Measurements from ENCODE around the gene PLA2G2F.

PLA2G2F gene

DNA sequence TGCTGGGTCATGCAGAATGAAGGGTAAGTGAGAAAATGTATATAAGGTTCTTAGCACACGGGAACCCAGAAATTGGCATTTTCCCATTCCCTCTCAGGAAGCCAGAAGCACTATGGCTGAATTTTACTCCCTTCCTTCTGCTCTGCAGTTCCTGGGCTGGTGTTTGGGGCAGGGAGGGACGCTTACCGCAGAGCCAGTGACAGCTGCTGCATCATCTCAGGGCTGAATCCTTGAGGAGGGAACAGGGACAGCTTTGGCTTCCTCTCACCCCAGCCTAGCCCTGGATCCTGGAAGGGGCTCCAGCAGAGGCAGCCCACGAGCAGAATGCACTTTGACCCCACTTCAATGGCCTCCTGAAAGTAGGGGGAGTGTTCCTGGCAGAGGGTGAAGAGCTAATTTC, 31.8 kb upstream of the PLA2G2F start:
- no peak overlapping the region for H3K4me3 ChIP-seq (replicated peaks; ENCODE audit: insufficient read depth, low read length)
- TF ChIP-seq, protein P1, sequence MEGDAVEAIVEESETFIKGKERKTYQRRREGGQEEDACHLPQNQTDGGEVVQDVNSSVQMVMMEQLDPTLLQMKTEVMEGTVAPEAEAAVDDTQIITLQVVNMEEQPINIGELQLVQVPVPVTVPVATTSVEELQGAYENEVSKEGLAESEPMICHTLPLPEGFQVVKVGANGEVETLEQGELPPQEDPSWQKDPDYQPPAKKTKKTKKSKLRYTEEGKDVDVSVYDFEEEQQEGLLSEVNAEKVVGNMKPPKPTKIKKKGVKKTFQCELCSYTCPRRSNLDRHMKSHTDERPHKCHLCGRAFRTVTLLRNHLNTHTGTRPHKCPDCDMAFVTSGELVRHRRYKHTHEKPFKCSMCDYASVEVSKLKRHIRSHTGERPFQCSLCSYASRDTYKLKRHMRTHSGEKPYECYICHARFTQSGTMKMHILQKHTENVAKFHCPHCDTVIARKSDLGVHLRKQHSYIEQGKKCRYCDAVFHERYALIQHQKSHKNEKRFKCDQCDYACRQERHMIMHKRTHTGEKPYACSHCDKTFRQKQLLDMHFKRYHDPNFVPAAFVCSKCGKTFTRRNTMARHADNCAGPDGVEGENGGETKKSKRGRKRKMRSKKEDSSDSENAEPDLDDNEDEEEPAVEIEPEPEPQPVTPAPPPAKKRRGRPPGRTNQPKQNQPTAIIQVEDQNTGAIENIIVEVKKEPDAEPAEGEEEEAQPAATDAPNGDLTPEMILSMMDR (IDR thresholded peaks at IDR 0.05; ENCODE audit: insufficient read depth, low read length) = no peak
- TF ChIP-seq, protein P2, sequence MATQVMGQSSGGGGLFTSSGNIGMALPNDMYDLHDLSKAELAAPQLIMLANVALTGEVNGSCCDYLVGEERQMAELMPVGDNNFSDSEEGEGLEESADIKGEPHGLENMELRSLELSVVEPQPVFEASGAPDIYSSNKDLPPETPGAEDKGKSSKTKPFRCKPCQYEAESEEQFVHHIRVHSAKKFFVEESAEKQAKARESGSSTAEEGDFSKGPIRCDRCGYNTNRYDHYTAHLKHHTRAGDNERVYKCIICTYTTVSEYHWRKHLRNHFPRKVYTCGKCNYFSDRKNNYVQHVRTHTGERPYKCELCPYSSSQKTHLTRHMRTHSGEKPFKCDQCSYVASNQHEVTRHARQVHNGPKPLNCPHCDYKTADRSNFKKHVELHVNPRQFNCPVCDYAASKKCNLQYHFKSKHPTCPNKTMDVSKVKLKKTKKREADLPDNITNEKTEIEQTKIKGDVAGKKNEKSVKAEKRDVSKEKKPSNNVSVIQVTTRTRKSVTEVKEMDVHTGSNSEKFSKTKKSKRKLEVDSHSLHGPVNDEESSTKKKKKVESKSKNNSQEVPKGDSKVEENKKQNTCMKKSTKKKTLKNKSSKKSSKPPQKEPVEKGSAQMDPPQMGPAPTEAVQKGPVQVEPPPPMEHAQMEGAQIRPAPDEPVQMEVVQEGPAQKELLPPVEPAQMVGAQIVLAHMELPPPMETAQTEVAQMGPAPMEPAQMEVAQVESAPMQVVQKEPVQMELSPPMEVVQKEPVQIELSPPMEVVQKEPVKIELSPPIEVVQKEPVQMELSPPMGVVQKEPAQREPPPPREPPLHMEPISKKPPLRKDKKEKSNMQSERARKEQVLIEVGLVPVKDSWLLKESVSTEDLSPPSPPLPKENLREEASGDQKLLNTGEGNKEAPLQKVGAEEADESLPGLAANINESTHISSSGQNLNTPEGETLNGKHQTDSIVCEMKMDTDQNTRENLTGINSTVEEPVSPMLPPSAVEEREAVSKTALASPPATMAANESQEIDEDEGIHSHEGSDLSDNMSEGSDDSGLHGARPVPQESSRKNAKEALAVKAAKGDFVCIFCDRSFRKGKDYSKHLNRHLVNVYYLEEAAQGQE (IDR thresholded peaks at IDR 0.05; ENCODE audit: insufficient replicate concordance, low read depth) = no peak
- TF ChIP-seq POLR2AphosphoS5 (IDR thresholded peaks at IDR 0.05; ENCODE audit: low read depth) (no peak), GABPA (IDR thresholded peaks at IDR 0.05; ENCODE audit: low read depth) (no peak), SPI1 (IDR thresholded peaks at IDR 0.05; ENCODE audit: borderline replicate concordance, low read depth) (no peak)
- no peaks in the 10 kb centered on the region for H3K27me3 ChIP-seq (ENCODE audit: insufficient read depth, poor library complexity, severe bottlenecking)
- H3K27ac ChIP-seq (replicated peaks) = no peak overlapping the region
- no peak for DNase-seq (ENCODE audit: low read depth in 1 of 2, low spot score in 1 of 2)

DNA sequence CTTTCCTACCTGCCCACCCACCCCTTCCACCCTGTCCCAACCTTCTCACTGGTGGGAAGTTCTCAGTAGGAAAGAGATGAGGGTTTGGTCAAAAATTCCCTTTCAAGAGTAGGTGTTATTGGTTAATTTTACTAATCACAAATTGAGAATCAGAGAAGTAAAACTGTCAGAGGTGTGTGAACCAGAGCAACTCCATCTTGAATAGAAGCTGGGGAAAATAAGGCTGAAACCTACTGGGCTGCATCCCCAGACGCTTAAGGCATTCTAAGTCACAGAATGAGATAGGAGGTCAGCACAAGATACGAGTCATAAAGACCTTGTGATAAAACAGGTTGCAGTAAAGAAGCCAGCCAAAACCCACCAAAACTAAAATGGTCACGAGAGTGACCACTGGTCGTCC, 31.3 kb upstream of the PLA2G2F start:
- H3K27ac ChIP-seq (replicated peaks) = no peak overlapping the region
- no peak for TF ChIP-seq SPI1 (IDR thresholded peaks at IDR 0.05; ENCODE audit: borderline replicate concordance, low read depth)
- TF ChIP-seq, protein P1 (IDR thresholded peaks at IDR 0.05; ENCODE audit: insufficient read depth, low read length) = no peak
- no peak for TF ChIP-seq GABPA (IDR thresholded peaks at IDR 0.05; ENCODE audit: low read depth)
- no peak for DNase-seq (ENCODE audit: low read depth in 1 of 2, low spot score in 1 of 2)
- H3K4me3 ChIP-seq (replicated peaks; ENCODE audit: insufficient read depth, low read length) = no peak overlapping the region
- no peaks in the 10 kb centered on the region for H3K27me3 ChIP-seq (ENCODE audit: insufficient read depth, poor library complexity, severe bottlenecking)

DNA sequence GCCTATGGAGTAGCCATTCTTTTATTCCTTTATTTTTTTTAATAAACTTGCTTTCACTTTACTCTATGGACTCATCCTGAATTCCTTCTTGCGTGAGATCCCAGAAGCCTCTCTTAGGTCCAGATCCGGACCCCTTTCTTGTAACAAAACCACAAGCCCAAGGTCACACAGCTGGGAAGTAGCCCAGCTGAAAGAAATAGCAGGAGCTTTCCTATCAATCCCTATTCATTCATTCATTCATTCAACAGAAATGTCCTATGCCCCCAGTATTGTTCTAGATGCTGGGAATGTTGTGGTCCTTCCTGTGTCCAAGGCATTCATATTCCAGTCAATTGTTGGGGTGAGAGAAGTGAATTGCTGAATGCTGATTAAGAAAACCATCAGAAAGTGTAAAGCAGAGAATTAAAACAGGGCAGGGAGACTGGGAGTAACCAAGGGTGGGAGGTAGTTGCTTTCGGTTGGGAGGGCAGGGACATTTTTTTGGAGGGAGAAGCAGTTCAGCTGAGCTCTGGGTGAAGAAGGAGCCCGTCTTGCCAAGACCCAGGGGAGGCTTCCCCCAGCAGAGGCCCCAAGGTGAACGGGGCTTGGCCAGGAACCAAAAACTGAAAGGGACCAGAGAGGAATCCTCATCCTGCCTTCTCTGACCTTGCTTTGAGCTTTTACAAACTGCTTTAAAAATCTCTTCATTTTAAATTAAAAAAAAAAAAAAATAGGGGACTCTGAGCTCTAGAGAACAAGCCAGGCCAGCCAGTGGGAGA, 30.6 kb upstream of the PLA2G2F start:
- no peak for TF ChIP-seq GABPA (IDR thresholded peaks at IDR 0.05; ENCODE audit: low read depth)
- no peak overlapping the region for H3K4me3 ChIP-seq (replicated peaks; ENCODE audit: insufficient read depth, low read length)
- no peak for DNase-seq (ENCODE audit: low read depth in 1 of 2, low spot score in 1 of 2)

DNA sequence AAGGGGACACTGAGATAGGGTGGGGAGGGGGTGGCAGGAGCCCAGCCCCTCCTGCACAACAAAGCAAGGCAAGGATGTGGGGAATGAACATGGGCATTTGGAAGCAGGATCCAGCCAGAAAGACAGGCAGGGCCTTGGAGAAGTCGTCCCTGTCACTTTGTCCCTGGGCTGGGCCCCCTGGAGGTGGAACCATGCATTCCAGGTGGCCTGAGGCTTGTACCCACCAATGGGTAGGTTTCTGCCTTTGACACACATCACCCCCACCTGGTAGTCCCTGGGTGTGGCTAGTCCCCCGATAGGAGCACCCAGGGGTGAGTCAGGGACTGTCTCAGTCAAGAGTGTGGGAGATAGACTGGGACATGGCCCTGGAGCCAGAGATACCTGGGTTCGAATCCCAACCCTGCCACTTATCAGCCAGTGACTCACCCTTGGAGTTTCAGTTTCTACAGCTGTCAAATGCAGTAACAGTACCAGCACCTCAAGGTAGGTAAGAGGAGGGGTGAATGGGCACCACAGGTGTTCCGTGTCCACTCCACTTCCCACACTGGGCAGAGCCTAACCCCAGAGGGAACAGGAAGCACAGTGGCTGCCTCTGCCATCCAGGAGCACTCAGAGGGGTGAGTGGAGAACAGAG, 29.8 kb upstream of the PLA2G2F start:
- H3K27ac ChIP-seq (replicated peaks) = no peak overlapping the region
- no peak for TF ChIP-seq SPI1 (IDR thresholded peaks at IDR 0.05; ENCODE audit: borderline replicate concordance, low read depth)
- TF ChIP-seq, protein P2 (IDR thresholded peaks at IDR 0.05; ENCODE audit: insufficient replicate concordance, low read depth) = no peak
- no peak for TF ChIP-seq GABPA (IDR thresholded peaks at IDR 0.05; ENCODE audit: low read depth)
- TF ChIP-seq, protein P1 (IDR thresholded peaks at IDR 0.05; ENCODE audit: insufficient read depth, low read length) = no peak
- TF ChIP-seq POLR2AphosphoS5 (IDR thresholded peaks at IDR 0.05; ENCODE audit: low read depth) = no peak
- no peak for DNase-seq (ENCODE audit: low read depth in 1 of 2, low spot score in 1 of 2)
- no peaks in the 10 kb centered on the region for H3K27me3 ChIP-seq (ENCODE audit: insufficient read depth, poor library complexity, severe bottlenecking)
- H3K4me3 ChIP-seq (replicated peaks; ENCODE audit: insufficient read depth, low read length) = no peak overlapping the region

More for the DNA sequence above, 30.6 kb upstream of the PLA2G2F start:
- no peaks in the 10 kb centered on the region for H3K27me3 ChIP-seq (ENCODE audit: insufficient read depth, poor library complexity, severe bottlenecking)
- no peak overlapping the region for H3K27ac ChIP-seq (replicated peaks)

Measured in HL-60 (cell line).